K562 (cell line): ENCODE results near the gene SMIM41. TPM values are rescaled to one million over a fixed set of nuclear protein-coding genes. Genes with fewer than 3 reads are reported as not detected.
A peak's percentile ranks its signal among the peaks of the same experiment; 100 is the strongest.

Experiments used
- CHCHD3 ChIP-seq: fragments of 250-450 bp; sonication (Bioruptor Pico); IDR thresholded peaks from 2 replicates; pipeline ENCODE4 v2.1.2; 2022; ENCODE audit warnings: mild to moderate bottlenecking
- FOXA1 ChIP-seq: fragments of 450-650 bp; IDR thresholded peaks from 2 replicates; pipeline ENCODE4 v1.6.1; 2016; ENCODE audit warnings: mild to moderate bottlenecking, borderline replicate concordance
- GABPB2 ChIP-seq: fragments of 250-450 bp; sonication (Bioruptor Pico); conservative IDR thresholded peaks from 2 replicates; pipeline ENCODE4 v1.5.1; 2021; ENCODE audit warnings: mild to moderate bottlenecking
- HNRNPH1 ChIP-seq: fragments of 200-400 bp; formaldehyde crosslinking; optimal IDR thresholded peaks from 2 replicates; pipeline ENCODE3; 2017; ENCODE audit warnings: low read depth, mild to moderate bottlenecking, low read length, moderate library complexity
- TAF1 ChIP-seq: IDR thresholded peaks from 2 replicates; pipeline ENCODE4 v1.6.1; 2011; ENCODE audit warnings: mild to moderate bottlenecking, low read length, moderate library complexity; ENCODE audit not compliant: insufficient read depth, control insufficient read depth, severe bottlenecking; ENCODE audit errors: extremely low read depth
- ZBTB7A ChIP-seq: IDR thresholded peaks from 2 replicates; pipeline ENCODE4 v1.6.1; 2011; ENCODE audit warnings: low read depth, mild to moderate bottlenecking, low read length, moderate library complexity, borderline replicate concordance; ENCODE audit not compliant: control insufficient read depth
- ZC3H11A ChIP-seq: IDR thresholded peaks from 2 replicates; pipeline ENCODE4 v1.6.1; 2012; ENCODE audit warnings: low read depth, low read length, improper control_type of control experiment
- ZNF174 ChIP-seq: fragments of 250-450 bp; sonication (Bioruptor Pico); IDR thresholded peaks from 2 replicates; pipeline ENCODE4 v1.4.0; 2020; ENCODE audit warnings: mild to moderate bottlenecking
- ZNF263 ChIP-seq: sonication (generic); formaldehyde crosslinking; IDR thresholded peaks from 2 replicates; pipeline ENCODE4 v1.8.0; 2022; ENCODE audit warnings: mild to moderate bottlenecking, missing genetic modification reagents, borderline replicate concordance
- ZNF41 ChIP-seq: fragments of 250-450 bp; sonication (Bioruptor Pico); conservative IDR thresholded peaks from 2 replicates; pipeline ENCODE4 v1.4.0; 2020; ENCODE audit warnings: mild to moderate bottlenecking
- ZNF551 ChIP-seq: fragments of 250-450 bp; sonication (Bioruptor Pico); IDR thresholded peaks from 2 replicates; pipeline ENCODE4 v1.5.0; 2021; ENCODE audit warnings: mild to moderate bottlenecking, moderate library complexity
- polyA plus RNA-seq, 8 experiments: library from polyadenylated mRNA; depleted of rRNA in 4 of 8; stranded (reverse) in 5 of 8; unstranded in 3 of 8; fragments of >200 nt; fragmentation: Nextera tagmentation in 2 of 8; fragmentation: Illumina TruSeq in 1 of 8; extraction: Ambion mirVana in 2 of 8; extraction: Trizol in 1 of 8; gene quantifications; 2 replicates each; pipeline versions ENCODE4 v1.2.1 to v1.2.3, GENCODE V29; 2011 to 2014; ENCODE audit warnings: inconsistent platforms in 1 of 8, missing spikeins in 1 of 8
- total RNA-seq, 7 experiments: library from RNA; depleted of rRNA in 6 of 7; stranded (reverse); fragments of >200 nt in 6 of 7; fragmentation: Illumina TruSeq in 2 of 7; extraction: Trizol in 2 of 7; gene quantifications; 2 replicates each; pipeline versions ENCODE4 v1.2.1 to v1.2.3, GENCODE V29; 2011 to 2021; ENCODE audit warnings: low replicate concordance in 1 of 7
- TF ChIP-seq, protein P1 (sequence below): fragments of 450-650 bp; IDR thresholded peaks from 2 replicates; pipeline ENCODE4 v1.6.1; 2018; ENCODE audit warnings: mild to moderate bottlenecking, low read depth; ENCODE audit not compliant: partially characterized antibody
- TF ChIP-seq, protein P2 (sequence below): fragments of 450-650 bp; formaldehyde crosslinking; IDR thresholded peaks from 2 replicates; pipeline ENCODE4 v1.4.0; 2020; ENCODE audit warnings: mild to moderate bottlenecking, moderate library complexity
- TF ChIP-seq, protein P3 (sequence below): conservative IDR thresholded peaks from 2 replicates; pipeline ENCODE4 v1.6.1; 2011; ENCODE audit warnings: low read depth, mild to moderate bottlenecking, low read length; ENCODE audit not compliant: control insufficient read depth
- TF ChIP-seq, protein P4 (sequence below): fragments of 150-350 bp; conservative IDR thresholded peaks from 2 replicates; pipeline ENCODE4 v1.6.1; 2014; ENCODE audit warnings: low read length
- TF ChIP-seq, protein P5 (sequence below): fragments of 450-650 bp; formaldehyde crosslinking; IDR thresholded peaks from 2 replicates; pipeline ENCODE4 v1.4.0; 2020; ENCODE audit warnings: mild to moderate bottlenecking, moderate library complexity

Gene SMIM41
- total and polyA plus RNA-seq, 9 of the 15 experiments (the other 6 are each of a cell fraction or from before 2014, with no cell fraction given), result not detected

DNA sequence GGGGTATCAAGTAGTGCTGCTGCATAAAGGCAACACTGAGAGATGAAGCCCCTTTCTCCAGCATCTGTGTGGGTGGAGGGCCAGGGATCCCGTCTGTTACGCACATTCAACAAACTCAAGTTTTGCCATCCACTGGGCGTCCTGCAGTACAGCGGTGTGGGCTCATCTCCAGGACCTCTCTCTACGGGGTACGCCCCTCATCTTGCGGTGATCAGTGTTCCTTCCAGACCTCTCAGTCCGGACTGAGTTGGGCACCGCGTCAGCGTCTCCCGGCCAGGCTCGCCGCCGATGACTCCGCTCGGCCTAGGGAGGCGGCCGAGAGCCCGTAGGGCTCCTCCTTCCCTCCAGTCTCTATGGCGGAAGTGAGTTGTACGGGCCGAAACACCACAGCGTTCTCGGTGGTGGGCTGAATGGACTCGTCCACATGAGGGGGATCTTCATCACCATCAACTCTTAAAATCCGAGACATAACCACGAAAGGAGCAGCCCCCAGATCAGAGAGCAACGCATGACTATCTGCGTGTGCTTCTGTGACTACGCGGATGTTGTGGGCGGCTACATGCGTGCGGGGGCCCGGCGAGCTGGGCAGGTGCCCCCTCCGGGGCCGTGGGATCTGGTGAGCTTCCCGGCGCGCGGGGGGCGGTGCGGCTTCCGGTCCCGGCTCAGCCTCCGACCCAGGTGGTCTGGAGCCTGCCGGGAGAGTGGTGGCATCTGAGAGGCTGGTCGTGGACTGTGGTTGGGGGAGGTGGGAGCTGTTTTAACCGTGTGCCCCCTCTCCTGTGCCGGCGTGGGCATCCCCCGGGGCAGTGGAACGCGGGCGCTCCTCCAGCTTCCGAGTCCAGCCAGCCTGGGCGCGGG, 9.9 kb upstream of the SMIM41 start, which contains the start of gene ATG101 (continued):
- TF ChIP-seq FOXA1, result no peak
- TF ChIP-seq, protein P1, sequence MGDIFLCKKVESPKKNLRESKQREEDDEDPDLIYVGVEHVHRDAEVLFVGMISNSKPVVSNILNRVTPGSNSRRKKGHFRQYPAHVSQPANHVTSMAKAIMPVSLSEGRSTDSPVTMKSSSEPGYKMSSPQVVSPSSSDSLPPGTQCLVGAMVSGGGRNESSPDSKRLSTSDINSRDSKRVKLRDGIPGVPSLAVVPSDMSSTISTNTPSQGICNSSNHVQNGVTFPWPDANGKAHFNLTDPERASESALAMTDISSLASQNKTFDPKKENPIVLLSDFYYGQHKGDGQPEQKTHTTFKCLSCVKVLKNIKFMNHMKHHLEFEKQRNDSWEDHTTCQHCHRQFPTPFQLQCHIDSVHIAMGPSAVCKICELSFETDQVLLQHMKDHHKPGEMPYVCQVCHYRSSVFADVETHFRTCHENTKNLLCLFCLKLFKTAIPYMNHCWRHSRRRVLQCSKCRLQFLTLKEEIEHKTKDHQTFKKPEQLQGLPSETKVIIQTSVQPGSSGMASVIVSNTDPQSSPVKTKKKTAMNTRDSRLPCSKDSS, result no peak
- TF ChIP-seq, protein P2, sequence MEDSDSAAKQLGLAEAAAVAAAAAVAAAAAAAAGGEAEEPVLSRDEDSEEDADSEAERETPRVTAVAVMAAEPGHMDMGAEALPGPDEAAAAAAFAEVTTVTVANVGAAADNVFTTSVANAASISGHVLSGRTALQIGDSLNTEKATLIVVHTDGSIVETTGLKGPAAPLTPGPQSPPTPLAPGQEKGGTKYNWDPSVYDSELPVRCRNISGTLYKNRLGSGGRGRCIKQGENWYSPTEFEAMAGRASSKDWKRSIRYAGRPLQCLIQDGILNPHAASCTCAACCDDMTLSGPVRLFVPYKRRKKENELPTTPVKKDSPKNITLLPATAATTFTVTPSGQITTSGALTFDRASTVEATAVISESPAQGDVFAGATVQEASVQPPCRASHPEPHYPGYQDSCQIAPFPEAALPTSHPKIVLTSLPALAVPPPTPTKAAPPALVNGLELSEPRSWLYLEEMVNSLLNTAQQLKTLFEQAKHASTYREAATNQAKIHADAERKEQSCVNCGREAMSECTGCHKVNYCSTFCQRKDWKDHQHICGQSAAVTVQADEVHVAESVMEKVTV (CRISPR knock-in tag), result no peak
- TF ChIP-seq CHCHD3 (CRISPR knock-in tag), result no peak
- no peak for TF ChIP-seq GABPB2 (CRISPR knock-in tag)
- TF ChIP-seq ZBTB7A, result no peak; the same call in 1 of the 2 replicates
- 0 out of 2 replicates have a peak, but pooled peaks have one; percentile 17 for TF ChIP-seq ZNF263 (CRISPR knock-in tag)
- peak; percentile 33 for TF ChIP-seq TAF1
- no peak for TF ChIP-seq ZNF551
- TF ChIP-seq, protein P3, sequence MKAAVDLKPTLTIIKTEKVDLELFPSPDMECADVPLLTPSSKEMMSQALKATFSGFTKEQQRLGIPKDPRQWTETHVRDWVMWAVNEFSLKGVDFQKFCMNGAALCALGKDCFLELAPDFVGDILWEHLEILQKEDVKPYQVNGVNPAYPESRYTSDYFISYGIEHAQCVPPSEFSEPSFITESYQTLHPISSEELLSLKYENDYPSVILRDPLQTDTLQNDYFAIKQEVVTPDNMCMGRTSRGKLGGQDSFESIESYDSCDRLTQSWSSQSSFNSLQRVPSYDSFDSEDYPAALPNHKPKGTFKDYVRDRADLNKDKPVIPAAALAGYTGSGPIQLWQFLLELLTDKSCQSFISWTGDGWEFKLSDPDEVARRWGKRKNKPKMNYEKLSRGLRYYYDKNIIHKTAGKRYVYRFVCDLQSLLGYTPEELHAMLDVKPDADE, result peak; percentile 49
- TF ChIP-seq HNRNPH1, result no peak
- TF ChIP-seq ZNF41 (CRISPR knock-in tag), result no peak
- TF ChIP-seq ZC3H11A, result no peak
- no peak for TF ChIP-seq ZNF174 (CRISPR knock-in tag)
- TF ChIP-seq, protein P4, sequence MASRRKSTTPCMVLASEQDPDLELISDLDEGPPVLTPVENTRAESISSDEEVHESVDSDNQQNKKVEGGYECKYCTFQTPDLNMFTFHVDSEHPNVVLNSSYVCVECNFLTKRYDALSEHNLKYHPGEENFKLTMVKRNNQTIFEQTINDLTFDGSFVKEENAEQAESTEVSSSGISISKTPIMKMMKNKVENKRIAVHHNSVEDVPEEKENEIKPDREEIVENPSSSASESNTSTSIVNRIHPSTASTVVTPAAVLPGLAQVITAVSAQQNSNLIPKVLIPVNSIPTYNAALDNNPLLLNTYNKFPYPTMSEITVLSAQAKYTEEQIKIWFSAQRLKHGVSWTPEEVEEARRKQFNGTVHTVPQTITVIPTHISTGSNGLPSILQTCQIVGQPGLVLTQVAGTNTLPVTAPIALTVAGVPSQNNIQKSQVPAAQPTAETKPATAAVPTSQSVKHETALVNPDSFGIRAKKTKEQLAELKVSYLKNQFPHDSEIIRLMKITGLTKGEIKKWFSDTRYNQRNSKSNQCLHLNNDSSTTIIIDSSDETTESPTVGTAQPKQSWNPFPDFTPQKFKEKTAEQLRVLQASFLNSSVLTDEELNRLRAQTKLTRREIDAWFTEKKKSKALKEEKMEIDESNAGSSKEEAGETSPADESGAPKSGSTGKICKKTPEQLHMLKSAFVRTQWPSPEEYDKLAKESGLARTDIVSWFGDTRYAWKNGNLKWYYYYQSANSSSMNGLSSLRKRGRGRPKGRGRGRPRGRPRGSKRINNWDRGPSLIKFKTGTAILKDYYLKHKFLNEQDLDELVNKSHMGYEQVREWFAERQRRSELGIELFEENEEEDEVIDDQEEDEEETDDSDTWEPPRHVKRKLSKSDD, result no peak
- TF ChIP-seq, protein P5, sequence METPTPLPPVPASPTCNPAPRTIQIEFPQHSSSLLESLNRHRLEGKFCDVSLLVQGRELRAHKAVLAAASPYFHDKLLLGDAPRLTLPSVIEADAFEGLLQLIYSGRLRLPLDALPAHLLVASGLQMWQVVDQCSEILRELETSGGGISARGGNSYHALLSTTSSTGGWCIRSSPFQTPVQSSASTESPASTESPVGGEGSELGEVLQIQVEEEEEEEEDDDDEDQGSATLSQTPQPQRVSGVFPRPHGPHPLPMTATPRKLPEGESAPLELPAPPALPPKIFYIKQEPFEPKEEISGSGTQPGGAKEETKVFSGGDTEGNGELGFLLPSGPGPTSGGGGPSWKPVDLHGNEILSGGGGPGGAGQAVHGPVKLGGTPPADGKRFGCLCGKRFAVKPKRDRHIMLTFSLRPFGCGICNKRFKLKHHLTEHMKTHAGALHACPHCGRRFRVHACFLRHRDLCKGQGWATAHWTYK (CRISPR knock-in tag), result peak; percentile 52; the same call in 1 of the 2 replicates
